ENCODE results near the gene FARS2.
"Not testable (repeated sequence)": the region's sequence is repeated elsewhere in the genome, so short reads cannot be mapped to it uniquely, and the experiment has no call there.

FARS2 gene

GRCh38 chr6:5541751-5542432 lies 280.6 kb downstream of the FARS2 start:
- H3K4me3 ChIP-seq (ENCODE audit: low read depth, low read length) = no peak overlapping the region
- no peak for DNase-seq (ENCODE audit: low read depth)

GRCh38 chr6:5547556-5547955 lies 286.2 kb downstream of the FARS2 start:
- DNase-seq (ENCODE audit: low read depth) = no peak
- no peak overlapping the region for H3K4me3 ChIP-seq (ENCODE audit: low read depth, low read length)

- no peak for DNase-seq (ENCODE audit: low read depth)
- H3K4me3 ChIP-seq (ENCODE audit: low read depth, low read length) = no peak overlapping the region
Observed at GRCh38 chr6:5550631-5551030, 289.3 kb downstream of the FARS2 start.

GRCh38 chr6:5552243-5552642 lies 290.9 kb downstream of the FARS2 start:
- no peak overlapping the region for H3K4me3 ChIP-seq (ENCODE audit: low read depth, low read length)
- DNase-seq (ENCODE audit: low read depth) = peak; percentile 38

GRCh38 chr6:5553767-5554166 lies 292.5 kb downstream of the FARS2 start:
- no peak overlapping the region for H3K4me3 ChIP-seq (ENCODE audit: low read depth, low read length)
- no peak for DNase-seq (ENCODE audit: low read depth)

- H3K4me3 ChIP-seq (ENCODE audit: low read depth, low read length) = no peak overlapping the region
- DNase-seq (ENCODE audit: low read depth) = no peak
Observed at GRCh38 chr6:5554226-5554625, 292.9 kb downstream of the FARS2 start.

GRCh38 chr6:5556011-5556410 lies 294.7 kb downstream of the FARS2 start:
- DNase-seq (ENCODE audit: low read depth) = no peak
- no peak overlapping the region for H3K4me3 ChIP-seq (ENCODE audit: low read depth, low read length)

GRCh38 chr6:5557506-5557905 lies 296.2 kb downstream of the FARS2 start:
- H3K4me3 ChIP-seq (ENCODE audit: low read depth, low read length) = no peak overlapping the region
- DNase-seq (ENCODE audit: low read depth) = no peak

- DNase-seq (ENCODE audit: low read depth) = no peak
- no peak overlapping the region for H3K4me3 ChIP-seq (ENCODE audit: low read depth, low read length)
Observed at GRCh38 chr6:5559651-5560050, 298.3 kb downstream of the FARS2 start.

- no peak overlapping the region for H3K4me3 ChIP-seq (ENCODE audit: low read depth, low read length)
- DNase-seq (ENCODE audit: low read depth) = no peak
Observed at GRCh38 chr6:5562277-5562676, 301.0 kb downstream of the FARS2 start.

GRCh38 chr6:5563086-5563485 lies 301.8 kb downstream of the FARS2 start:
- no peak for DNase-seq (ENCODE audit: low read depth)
- no peak overlapping the region for H3K4me3 ChIP-seq (ENCODE audit: low read depth, low read length)

- DNase-seq (ENCODE audit: low read depth); H3K4me3 ChIP-seq (ENCODE audit: low read depth, low read length): not testable (repeated sequence)
Observed at GRCh38 chr6:5564746-5565145, 303.4 kb downstream of the FARS2 start.

- no peak overlapping the region for H3K4me3 ChIP-seq (ENCODE audit: low read depth, low read length)
- DNase-seq (ENCODE audit: low read depth) = no peak
Observed at GRCh38 chr6:5565971-5566370, 304.7 kb downstream of the FARS2 start.

- no peak overlapping the region for H3K4me3 ChIP-seq (ENCODE audit: low read depth, low read length)
- DNase-seq (ENCODE audit: low read depth) = no peak
Observed at GRCh38 chr6:5566718-5567117, 305.4 kb downstream of the FARS2 start.

GRCh38 chr6:5567352-5567751 lies 306.0 kb downstream of the FARS2 start:
- DNase-seq (ENCODE audit: low read depth) = no peak
- no peak overlapping the region for H3K4me3 ChIP-seq (ENCODE audit: low read depth, low read length)

GRCh38 chr6:5567890-5568289 lies 306.6 kb downstream of the FARS2 start:
- no peak for DNase-seq (ENCODE audit: low read depth)

GRCh38 chr6:5569491-5569890 lies 308.2 kb downstream of the FARS2 start:
- DNase-seq (ENCODE audit: low read depth) = peak; percentile 10

More at GRCh38 chr6:5567890-5568289, 306.6 kb downstream of the FARS2 start:
- no peak overlapping the region for H3K4me3 ChIP-seq (ENCODE audit: low read depth, low read length)

GRCh38 chr6:5570641-5571040 lies 309.3 kb downstream of the FARS2 start:
- DNase-seq (ENCODE audit: low read depth) = no peak
- no peak overlapping the region for H3K4me3 ChIP-seq (ENCODE audit: low read depth, low read length)

More at GRCh38 chr6:5569491-5569890, 308.2 kb downstream of the FARS2 start:
- no peak overlapping the region for H3K4me3 ChIP-seq (ENCODE audit: low read depth, low read length)

GRCh38 chr6:5580736-5581581 lies 319.6 kb downstream of the FARS2 start:
- no peak for DNase-seq (ENCODE audit: low read depth)
- no peak overlapping the region for H3K4me3 ChIP-seq (ENCODE audit: low read depth, low read length)

- DNase-seq (ENCODE audit: low read depth) = no peak
- H3K4me3 ChIP-seq (ENCODE audit: low read depth, low read length) = no peak overlapping the region
Observed at GRCh38 chr6:5582762-5583161, 321.4 kb downstream of the FARS2 start.

GRCh38 chr6:5583528-5583927 lies 322.2 kb downstream of the FARS2 start:
- H3K4me3 ChIP-seq (ENCODE audit: low read depth, low read length) = no peak overlapping the region
- no peak for DNase-seq (ENCODE audit: low read depth)

All from skeletal muscle cell (primary cell).